CD4-positive, alpha-beta T cell treated with Interleukin-2 at 100 ng/mL for 4 hours (primary cell): ENCODE results near the gene NMT1.
A peak's percentile ranks its signal among the peaks of the same experiment; 100 is the strongest.
"Not testable (repeated sequence)": the region's sequence is repeated elsewhere in the genome, so short reads cannot be mapped to it uniquely, and the experiment has no call there.

Experiments
- DNase-seq: peaks from one replicate; pipeline ENCODE4 v3.0.0-alpha.2; 2020; ENCODE audit warnings: low spot score

Gene NMT1

DNA sequence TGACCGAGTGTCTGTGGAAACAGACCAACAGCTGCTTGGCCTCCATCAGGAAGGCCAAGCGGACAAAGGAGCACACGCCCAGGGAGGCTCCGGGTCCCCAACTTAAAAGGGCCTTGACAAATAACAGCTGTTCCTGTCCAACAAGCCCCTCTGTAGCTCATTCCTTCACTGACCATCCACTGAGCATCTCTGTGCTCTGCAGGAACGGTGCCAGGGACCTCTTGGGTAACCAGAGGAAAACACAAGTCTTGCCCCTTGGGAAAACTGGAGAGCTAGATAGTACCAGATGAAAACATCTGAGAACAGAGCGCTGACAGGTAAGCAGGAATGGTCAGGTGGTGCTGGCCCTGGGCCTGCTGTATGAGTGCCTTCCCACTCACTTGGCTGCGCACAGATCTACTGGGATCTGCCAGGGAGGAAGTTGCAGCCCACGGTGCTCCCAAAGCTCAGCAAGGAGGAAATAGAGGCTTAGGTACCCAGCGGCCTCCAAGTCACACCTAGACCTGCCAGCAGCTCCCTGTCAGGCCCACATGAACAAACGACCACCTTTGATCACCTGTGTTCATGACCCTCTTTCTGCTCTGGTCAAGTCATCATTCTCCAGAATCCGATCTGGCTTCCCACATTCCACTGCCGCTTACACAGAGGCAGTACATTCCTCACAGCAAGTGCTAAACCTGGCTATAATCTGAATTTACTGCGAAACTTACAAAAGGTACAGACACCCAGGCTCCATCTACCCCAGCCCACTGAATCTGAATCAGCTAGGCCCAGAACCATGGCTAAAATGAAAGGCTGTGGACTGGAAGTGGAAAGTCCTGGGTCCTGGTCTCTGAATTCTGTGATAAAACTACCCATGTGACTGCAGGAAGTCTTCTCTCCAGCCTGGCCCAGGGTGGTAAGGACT is 22.1 kb upstream of the NMT1 start:
- no peak for DNase-seq

GRCh38 chr17:45040459-45040858 is 20.7 kb upstream of the NMT1 start:
- no peak for DNase-seq

DNA sequence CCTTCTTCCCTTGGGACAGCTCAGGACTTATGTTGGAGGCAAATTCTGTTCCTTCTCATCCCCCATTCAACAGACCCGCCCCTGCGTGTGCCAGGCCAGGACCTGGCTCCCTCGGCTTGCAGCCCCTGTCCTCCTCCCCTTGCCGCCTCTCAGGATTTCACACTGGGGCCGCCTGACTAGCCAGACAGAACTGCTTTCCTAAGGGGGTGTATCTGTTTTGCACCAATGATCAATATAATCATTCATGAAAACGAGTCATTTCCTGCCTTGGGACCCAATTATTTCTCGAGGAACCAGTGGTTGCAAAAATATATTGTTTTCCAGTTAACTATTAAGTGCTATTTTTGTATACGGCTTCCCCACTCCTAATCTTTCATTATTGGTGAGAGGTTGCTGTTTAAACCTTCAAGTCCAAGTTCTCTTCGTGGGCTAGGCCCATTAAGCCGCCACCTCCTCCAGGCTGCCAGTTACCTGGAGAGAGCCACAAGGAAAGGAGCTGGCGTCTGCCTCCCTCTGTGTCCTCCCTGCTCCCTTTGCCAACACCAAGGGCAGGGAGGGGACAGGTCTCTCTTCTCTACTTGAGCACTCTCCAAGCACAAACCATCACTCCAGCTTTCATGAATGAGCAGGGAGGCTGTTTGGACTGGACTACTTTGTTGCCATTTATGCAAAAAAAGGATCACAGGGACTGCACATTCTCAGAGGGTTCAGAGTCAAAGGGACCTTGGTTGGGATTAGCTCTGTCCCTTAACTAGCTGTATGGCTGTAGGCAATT is 18.6 kb upstream of the NMT1 start:
- no peak for DNase-seq

DNA sequence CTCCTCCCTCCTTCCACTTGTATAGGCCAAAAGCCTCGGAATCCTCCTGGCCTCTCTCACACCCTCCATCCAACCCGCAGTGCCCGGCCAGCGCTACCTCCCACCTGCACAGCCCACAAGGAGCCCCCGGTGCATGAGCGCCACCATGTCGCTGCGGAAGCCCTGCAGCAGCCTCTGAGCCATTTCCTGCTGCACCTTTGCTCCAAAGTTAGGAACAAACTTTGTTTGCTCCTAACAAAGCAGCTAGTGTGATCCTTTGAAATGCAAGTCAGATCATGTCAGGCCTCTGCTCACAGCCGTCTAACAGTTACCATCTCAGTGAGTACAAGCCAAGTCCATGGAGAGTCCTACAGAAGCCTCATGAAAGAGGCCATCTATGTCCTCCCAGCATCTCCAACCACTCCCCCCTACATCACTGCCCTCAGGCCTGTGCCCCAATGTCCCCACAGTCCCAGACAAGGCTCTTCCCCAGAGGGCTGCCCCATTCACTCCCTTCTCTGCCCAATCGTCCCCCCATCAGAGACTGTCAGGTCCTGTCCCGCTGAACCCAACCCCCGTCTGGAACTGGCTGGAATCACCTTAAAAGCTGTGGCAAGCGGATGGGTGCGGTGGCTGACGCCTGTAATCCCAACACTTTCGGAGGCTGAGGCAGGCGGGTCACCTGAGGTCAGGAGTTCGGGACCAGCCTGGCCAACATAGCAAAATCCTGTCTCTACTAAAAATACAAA is 17.1 kb upstream of the NMT1 start:
- no peak for DNase-seq

DNA sequence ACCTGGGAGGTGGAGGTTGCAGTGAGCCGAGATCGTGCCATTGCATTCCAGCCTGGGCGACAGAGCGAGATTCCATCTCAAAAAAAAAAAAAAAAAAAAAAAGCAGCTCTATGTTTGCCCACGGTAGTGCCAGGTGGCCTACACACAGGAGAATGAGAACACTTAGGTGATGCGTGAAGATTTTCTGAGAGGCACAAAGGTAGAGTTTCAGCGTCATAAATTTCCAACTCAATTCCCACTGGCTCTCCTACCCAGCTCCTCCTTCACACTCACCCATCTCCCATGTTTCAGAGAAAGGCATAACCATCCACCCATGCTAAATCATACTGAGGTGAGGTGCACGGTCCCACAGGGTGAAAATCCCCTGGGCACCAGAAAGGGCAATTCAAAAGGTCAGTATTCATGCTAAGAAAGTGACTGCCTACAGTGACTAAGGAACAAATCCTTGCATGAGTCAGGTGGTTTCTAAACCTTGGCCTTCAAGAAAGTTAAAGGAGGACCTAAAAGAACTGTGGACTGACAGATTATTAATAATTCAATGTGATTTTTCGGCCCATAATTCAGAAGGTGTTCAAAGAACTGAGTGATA is 14.5 kb upstream of the NMT1 start:
- no peak for DNase-seq

DNA sequence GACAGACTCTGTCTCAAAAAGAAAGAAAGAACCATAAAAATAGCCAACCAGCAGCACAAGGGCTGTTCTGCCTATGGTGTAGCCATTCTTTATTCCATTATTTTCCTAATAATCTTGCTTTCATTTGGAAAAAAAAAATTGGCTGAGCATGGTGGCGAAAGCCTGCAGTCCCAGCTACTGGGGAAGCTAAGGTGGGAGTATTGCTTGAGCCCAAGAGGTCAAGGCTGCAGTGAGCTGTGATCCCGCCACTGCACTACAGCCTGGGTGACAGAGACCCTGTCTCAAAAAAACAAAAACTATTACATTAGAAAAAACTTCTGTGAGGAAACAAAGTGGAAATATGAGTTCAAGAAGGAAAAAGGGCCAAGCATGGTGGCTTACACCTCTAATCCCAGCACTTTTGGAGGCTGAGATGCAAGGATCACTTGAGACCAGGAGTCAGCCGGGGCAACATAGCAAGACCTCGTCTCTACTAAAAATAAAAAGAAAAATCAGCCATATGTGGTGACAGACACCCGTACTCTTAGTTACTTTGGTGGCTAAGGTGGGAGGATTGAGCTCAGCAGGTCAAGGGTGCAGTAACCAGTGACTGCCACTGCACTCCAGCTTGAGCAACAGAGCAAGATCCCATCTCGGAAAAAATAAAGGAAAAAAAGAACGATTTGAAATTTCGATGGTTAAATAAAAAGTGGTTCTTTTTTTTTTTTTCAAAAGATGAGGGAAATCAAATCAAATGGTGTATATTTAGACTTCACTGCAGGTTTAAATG is 12.1 kb upstream of the NMT1 start:
- DNase-seq: no peak

GRCh38 chr17:45050481-45051059 is 10.5 kb upstream of the NMT1 start:
- DNase-seq: peak; percentile 54

DNA sequence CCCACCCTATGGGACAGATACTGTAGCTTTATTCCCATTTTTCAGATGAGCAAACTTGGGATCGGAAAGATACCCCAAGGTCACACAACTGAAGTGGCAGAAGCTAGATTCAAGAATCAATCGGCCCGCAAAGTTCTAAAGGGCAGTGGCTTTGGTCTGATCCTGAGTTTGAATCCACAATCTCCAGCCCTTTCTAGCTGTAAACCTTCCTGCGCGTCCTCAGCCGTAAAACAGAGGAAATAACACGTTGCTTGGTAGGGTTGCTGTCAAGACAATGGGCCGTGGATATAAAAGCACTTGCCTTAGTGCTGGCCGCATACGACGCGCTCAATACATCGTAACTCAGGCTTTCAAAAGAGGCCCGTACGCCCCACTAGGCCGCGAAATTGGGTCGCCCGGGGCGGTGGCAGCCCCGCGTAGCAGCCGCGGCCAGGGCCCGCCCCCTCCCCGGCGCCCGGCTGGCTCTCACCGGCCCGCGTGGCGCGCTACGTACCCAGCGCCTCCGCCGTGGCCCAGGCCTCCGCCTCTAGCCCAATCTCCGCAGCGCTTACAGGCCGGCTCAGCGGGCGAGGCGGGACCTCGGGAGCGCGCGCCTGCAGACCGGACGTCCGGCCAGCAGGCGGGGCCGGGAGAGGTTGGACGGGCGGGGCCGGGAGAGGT is 9.9 kb upstream of the NMT1 start, which contains the start of gene DCAKD:
Gene DCAKD (minus strand): TSS at position 573 of the 660 bp plus-strand sequence. CDS start 16,747 bp downstream, outside the sequence.
- DNase-seq: peak; percentile 91

DNA sequence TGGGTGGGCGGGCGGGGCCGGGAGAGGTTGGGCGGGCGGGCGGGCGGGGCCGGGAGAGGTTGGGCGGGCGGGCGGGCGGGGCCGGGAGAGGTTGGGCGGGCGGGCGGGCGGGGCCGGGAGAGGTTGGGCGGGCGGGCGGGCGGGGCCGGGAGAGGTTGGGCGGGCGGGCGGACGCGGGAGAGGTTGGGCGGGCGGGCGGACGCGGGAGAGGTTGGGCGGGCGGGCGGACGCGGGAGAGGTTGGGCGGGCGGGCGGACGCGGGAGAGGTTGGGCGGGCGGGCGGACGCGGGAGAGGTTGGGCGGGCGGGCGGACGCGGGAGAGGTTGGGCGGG is 9.4 kb upstream of the NMT1 start:
- not testable (repeated sequence) for DNase-seq

DNA sequence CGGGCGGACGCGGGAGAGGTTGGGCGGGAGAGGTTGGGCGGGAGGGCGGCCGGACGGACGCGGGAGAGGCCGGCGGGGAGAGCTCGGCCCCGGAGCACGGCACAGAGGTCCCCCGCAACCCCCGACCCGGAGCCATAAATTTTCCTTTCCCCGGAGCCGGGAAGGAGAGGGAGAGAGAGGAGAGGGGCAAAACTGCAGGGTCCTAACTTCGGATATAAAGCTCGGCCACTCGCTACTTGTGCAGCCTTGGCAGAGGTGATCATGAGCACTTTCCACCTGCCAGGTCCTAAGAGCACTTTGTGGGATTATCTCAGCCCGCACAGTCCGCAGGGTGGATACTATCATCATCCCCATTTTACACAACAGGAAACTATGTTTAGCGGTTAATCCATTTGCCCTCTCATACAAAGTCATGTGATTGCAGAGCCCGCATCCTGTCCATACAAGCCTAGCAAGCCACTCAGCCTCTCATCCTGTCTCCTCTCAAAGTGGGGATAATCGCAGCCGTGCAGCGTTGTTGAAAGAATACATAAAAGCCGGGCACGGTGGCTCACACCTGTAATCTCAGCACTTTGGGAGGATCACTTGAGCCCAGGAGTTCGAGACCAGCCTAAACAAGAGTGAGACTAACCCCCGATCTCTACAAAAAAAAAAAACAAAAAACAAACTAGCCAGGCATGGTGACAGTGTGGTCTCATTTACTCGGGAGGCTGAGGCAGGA is 8.9 kb upstream of the NMT1 start:
- peak; percentile 51 for DNase-seq

DNA sequence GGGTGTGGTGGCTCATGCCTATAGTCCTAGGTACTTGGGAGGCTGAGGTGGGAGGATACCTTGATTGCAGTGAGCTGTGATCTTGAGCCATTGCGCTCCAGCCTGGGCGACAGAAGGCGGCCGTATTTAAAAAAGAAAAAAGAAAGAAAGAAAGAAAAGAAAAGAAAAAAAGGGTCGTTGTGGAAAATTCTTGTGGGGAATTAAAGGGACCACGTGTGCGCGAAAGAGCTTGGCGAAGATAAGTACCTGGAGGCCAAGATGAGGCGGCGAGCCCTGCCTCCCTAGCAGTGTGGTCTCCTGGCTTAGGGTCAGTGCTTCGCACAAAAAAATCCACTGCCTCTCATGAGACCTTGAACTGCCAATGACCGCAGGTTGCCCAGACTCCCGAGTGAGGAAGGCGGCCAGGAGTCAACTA is 728 bp upstream of the NMT1 start:
- DNase-seq: no peak

DNA sequence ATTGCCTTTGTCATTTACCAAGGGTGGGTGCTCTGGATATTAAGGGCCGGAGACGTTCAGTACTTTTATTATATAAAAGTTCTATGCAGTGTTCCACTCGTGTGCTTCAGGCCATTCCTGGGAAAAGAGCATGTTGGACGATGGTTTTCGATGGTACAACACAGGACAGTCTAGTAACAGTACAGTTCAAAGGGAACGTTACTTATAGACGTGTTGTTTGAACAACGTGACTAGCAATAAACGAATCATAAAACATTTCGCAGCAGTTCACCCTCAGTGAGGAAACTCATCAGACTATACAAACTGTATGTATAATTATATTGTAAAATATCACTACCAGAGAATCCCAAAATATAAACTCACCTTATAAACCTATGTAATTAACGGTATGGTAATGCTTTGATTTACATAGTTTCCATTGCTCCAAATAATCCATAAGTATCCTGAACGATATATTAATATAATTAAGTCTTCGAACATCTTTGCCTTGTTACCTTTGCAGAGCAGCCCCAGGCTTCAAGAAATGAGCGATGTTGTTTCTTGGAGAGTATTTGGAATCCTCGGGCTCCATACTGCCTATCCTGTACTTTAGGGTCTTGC is 589 bp downstream of the NMT1 start:
- no peak for DNase-seq

GRCh38 chr17:45063198-45063597 is 2.1 kb downstream of the NMT1 start:
- DNase-seq: no peak

- DNase-seq: no peak
Observed at GRCh38 chr17:45067637-45068036, 6.5 kb downstream of the NMT1 start.

- no peak for DNase-seq
Observed at GRCh38 chr17:45070001-45070400, 8.9 kb downstream of the NMT1 start.

DNA sequence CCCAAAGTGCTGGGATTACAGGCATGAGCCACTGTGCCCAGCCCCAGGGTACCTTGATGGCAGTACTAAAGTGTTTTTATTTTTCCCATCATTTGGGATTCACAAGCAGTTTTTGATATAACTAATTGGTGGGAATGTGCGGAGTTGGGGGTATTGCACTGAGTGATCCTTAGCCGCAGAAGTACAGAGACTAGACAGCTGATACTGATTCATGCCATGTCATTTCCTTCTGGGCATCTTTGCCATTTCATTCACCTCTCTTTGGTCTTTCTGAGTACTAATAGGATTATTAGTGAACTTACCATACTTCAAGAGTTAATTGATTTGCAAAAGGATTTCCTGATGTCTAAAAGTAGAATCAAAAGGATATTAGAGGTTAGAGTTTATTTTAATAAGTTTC is 9.7 kb downstream of the NMT1 start:
- DNase-seq: no peak

- no peak for DNase-seq
Observed at GRCh38 chr17:45073414-45074070, 12.4 kb downstream of the NMT1 start.

GRCh38 chr17:45077643-45078042 is 16.5 kb downstream of the NMT1 start:
- no peak for DNase-seq
